Activated CD8-positive, alpha-beta memory T cell treated with anti-CD3 and anti-CD28 coated beads, Interleukin-2, amount 10 ng/mL, durations not matched to agents 7 days and 5 days (primary cell): ENCODE results near the gene EFHC2. TPM values are rescaled to one million over a fixed set of nuclear protein-coding genes. Genes with fewer than 3 reads are reported as not detected.

Source experiments
- ATAC-seq: fragments of 150-1000 bp; cut with Tn5 transposase; one replicate; pipeline ENCODE4 v1.10.0; 2021; ENCODE audit warnings: moderate library complexity
- CTCF ChIA-PET: fragments of 350-600 bp; sonication (Branson Sonifier 250); formaldehyde crosslinking; loops from one replicate; lab custom pipeline; 2021; ENCODE audit warnings: antibody characterized with exemption; lab: Charles Lee
- DNase-seq: peaks from one replicate; pipeline ENCODE4 v3.0.0-alpha.2; 2020
- H3K27ac Mint-ChIP-seq: one replicate; pipeline ENCODE4 v1.8.0; 2021; ENCODE audit warnings: mild to moderate bottlenecking, mixed read lengths
- H3K27me3 Mint-ChIP-seq: one replicate; pipeline ENCODE4 v1.8.0; 2021; ENCODE audit warnings: mixed read lengths
- H3K36me3 Mint-ChIP-seq: one replicate; pipeline ENCODE4 v1.8.0; 2021; ENCODE audit warnings: mild to moderate bottlenecking, mixed read lengths
- H3K4me1 Mint-ChIP-seq: one replicate; pipeline ENCODE4 v1.8.0; 2021; ENCODE audit warnings: mixed read lengths
- H3K4me3 Mint-ChIP-seq: one replicate; pipeline ENCODE4 v1.8.0; 2021; ENCODE audit warnings: mild to moderate bottlenecking, moderate library complexity, mixed read lengths
- H3K9me3 Mint-ChIP-seq: one replicate; pipeline ENCODE4 v1.8.0; 2022; ENCODE audit warnings: low read depth, mixed read lengths
- total RNA-seq, 2 experiments: library from RNA; stranded (reverse); gene quantifications; one replicate each; pipeline ENCODE4 v1.2.3, GENCODE V29; 2021

EFHC2 gene
- total RNA-seq, 2 experiments from 2014 or later: 0.12 TPM; not detected in 1

DNA sequence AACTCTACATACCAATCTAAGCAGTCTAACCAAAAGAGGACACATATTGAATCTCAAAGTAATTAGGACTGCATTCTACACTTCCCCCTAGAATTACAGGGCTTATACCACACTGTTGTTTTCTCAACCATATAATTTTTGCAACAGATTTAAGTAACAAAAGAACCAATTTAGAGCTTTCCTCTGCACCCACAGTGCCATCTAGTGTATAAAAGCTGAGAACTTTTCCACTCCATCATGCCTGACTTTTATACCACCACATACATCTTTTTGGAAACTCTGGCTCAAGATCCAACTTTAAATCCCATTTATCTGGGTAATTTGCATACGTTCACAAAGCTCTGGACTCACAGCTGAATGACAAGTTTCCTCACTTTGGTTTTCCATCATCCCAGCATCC is 99.5 kb downstream of the EFHC2 start:
- DNase-seq (no peak), ATAC-seq (no peak)
- CTCF ChIA-PET: interaction anchor here (1.1 to 3.9 kb wide), 6 partner anchors 9 to 430 kb away, joined by 3 to 20 read pairs (median 4); partner anchors contain the start of gene EFHC2
- no peak overlapping the region for H3K4me3 Mint-ChIP-seq
- peaks cover 4% of the 10 kb centered on the region for H3K4me1 Mint-ChIP-seq
- no peaks in the 10 kb centered on the region for H3K27me3 Mint-ChIP-seq
- no peaks in the 10 kb centered on the region for H3K36me3 Mint-ChIP-seq
- H3K9me3 Mint-ChIP-seq: no peaks in the 10 kb centered on the region
- H3K27ac Mint-ChIP-seq: no peak overlapping the region

DNA sequence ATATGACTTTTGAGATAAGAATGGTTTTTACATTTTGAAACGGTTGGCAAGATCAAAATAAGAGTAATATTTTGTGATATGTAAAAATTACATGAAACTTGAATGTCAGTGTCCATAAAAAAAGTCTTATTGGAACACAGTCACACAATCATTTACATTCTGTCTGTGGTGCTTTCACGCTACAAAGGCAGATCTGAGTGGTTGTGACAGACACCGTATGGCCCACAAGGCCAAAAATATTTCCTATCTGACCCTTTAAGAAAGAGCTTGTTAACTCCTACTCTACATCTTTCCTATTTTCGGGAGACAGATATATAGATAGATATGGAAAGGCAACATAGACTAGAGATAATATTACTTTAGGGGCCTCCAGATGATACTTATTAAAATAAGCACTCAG is 101.9 kb downstream of the EFHC2 start:
- ATAC-seq (no peak), DNase-seq (no peak)
- H3K27me3 Mint-ChIP-seq: no peaks in the 10 kb centered on the region
- no peaks in the 10 kb centered on the region for H3K9me3 Mint-ChIP-seq
- peaks cover 4% of the 10 kb centered on the region for H3K4me1 Mint-ChIP-seq
- no peak overlapping the region for H3K4me3 Mint-ChIP-seq
- CTCF ChIA-PET: interaction anchor here (3.9 kb wide), 1 partner anchor 283 kb away, joined by 20 read pairs; no protein-coding TSS in a partner anchor
- no peaks in the 10 kb centered on the region for H3K36me3 Mint-ChIP-seq
- H3K27ac Mint-ChIP-seq: no peak overlapping the region

DNA sequence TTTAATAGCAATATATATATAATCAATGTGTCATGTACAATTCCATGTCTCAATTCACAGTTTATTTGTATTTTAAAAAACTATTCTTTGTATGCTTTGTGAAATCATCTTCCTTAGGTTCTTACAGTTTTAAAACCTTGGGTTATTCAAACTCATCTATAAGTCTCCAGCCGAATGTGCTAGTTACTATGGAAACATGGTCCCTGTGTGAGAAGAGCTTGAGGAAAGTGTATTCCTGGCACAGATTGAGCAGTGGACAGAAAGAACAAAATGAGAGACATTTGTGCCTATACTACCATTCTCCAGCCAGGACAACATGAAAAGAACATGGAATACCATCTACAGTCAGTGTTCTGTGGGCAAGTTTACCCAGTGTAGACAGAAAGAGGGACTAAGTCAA is 103.4 kb downstream of the EFHC2 start:
- Mint-ChIP-seq H3K9me3 (no peaks in the 10 kb centered on the region), H3K27me3 (no peaks in the 10 kb centered on the region), H3K4me1 (no peaks in the 10 kb centered on the region), H3K4me3 (no peak overlapping the region), H3K27ac (no peak overlapping the region), H3K36me3 (no peaks in the 10 kb centered on the region)
- ATAC-seq: no peak
- no peak for DNase-seq
- CTCF ChIA-PET: no interaction called here

DNA sequence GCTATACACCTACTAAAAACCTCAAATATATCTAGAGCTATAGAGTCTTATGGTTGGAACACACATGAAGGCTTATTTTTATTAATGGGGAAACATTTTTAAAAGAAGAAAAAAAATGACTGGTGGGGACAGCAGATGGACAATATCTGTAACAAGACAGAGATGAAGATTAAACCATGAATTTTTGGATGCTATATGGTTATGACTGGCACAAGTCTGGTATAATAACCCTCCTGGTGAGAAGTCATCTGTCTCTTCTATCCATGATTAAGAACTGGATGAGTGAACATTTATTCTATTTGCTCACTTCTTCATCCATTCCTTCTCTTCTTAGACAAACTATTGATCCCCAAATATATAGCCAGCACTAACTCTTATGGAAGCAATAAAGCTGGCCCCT is 104.4 kb downstream of the EFHC2 start:
- H3K9me3 Mint-ChIP-seq: no peaks in the 10 kb centered on the region
- CTCF ChIA-PET: no interaction called here
- H3K36me3 Mint-ChIP-seq: no peaks in the 10 kb centered on the region
- H3K4me3 Mint-ChIP-seq: no peak overlapping the region
- DNase-seq (no peak), ATAC-seq (no peak)
- no peaks in the 10 kb centered on the region for H3K27me3 Mint-ChIP-seq
- H3K27ac Mint-ChIP-seq: no peak overlapping the region
- no peaks in the 10 kb centered on the region for H3K4me1 Mint-ChIP-seq

DNA sequence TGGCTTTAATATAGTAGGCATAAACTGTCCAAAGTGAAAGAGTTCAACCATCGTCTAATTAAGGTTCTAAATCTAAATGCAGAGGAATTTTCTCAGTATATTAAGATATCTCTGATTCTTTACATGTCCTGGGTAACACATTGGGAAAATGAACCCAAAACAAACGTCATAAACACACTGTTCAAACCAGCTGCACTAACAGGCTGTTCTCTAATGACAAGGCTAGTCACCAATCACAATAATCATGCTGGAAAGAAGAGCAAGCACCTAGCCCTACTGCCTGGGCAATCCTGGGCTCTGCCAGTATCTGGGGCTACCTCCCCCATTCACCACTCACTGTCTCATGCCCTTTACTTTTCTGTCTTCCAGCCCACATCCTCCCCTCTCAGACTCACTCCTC is 107.9 kb downstream of the EFHC2 start:
- no peaks in the 10 kb centered on the region for H3K4me1 Mint-ChIP-seq
- CTCF ChIA-PET: no interaction called here
- H3K36me3 Mint-ChIP-seq: no peaks in the 10 kb centered on the region
- H3K9me3 Mint-ChIP-seq: no peaks in the 10 kb centered on the region
- ATAC-seq: no peak
- H3K4me3 Mint-ChIP-seq: no peak overlapping the region
- H3K27me3 Mint-ChIP-seq: no peaks in the 10 kb centered on the region
- no peak for DNase-seq
- no peak overlapping the region for H3K27ac Mint-ChIP-seq

DNA sequence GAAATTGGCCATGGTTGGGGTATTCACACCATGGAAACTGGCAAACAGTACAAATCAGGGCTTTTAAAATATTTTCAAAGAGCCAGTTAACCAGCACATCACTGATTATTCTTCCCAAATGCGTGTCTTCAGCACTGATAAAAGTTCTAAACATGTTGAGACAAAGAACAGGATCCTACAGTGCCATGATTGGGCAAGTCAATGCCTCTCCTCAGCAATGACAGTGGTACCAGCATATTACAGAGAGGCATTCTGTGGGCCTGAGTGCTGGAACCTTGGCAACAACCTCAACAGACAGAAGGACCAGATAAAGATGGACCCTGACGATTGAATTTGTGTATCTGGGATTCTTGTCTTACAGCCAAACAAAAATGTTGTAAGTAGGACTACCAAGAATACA is 108.9 kb downstream of the EFHC2 start:
- CTCF ChIA-PET: no interaction called here
- no peaks in the 10 kb centered on the region for H3K27me3 Mint-ChIP-seq
- ATAC-seq: no peak
- H3K4me1 Mint-ChIP-seq: no peaks in the 10 kb centered on the region
- H3K4me3 Mint-ChIP-seq: no peak overlapping the region
- no peak overlapping the region for H3K27ac Mint-ChIP-seq
- H3K9me3 Mint-ChIP-seq: no peaks in the 10 kb centered on the region
- DNase-seq: no peak
- no peaks in the 10 kb centered on the region for H3K36me3 Mint-ChIP-seq

DNA sequence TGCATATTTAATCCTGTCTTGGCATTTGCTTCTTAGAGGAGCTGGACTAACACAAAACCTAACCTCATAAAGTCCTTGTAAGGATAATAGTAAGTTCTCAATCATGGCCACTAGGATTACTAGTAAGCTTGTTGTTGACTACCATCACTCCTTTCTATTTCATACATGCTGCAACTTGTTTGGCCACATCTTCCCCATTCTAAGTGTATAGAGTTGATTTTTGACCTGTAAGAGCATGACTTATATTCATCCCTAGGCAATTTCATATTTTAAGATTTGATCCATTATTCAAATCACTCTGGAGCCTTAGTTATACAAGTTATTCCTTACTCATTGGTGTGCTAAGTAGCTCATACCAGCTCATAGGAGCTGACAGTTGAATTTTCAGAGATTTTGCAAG is 109.4 kb downstream of the EFHC2 start:
- H3K27ac Mint-ChIP-seq: no peak overlapping the region
- CTCF ChIA-PET: no interaction called here

DNA sequence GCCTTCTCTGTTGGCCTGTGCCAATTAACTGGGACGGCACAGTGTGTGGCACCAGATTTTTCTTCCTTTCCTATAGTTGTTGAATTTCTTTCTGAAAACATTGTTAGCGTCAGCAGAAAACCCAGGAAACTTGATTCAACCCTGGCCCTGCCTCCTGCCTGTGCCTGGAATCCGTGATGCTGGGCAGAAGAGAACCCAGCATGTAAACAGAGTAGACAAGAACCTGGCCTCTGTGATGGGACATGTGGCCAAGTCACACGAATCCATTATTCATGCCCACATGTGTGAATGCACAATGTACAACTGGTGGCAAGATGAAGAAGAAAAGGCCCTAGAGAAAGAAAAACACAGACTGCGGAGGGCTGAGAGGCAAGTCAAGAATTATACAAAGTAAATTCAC is 111.4 kb downstream of the EFHC2 start:
- DNase-seq (no peak), ATAC-seq (no peak)
- no peaks in the 10 kb centered on the region for H3K9me3 Mint-ChIP-seq
- no peaks in the 10 kb centered on the region for H3K27me3 Mint-ChIP-seq
- H3K4me1 Mint-ChIP-seq: no peaks in the 10 kb centered on the region
- CTCF ChIA-PET: no interaction called here
- H3K4me3 Mint-ChIP-seq: no peak overlapping the region
- no peaks in the 10 kb centered on the region for H3K36me3 Mint-ChIP-seq
- no peak overlapping the region for H3K27ac Mint-ChIP-seq

More for the DNA sequence above, 109.4 kb downstream of the EFHC2 start:
- Mint-ChIP-seq H3K9me3 (no peaks in the 10 kb centered on the region), H3K4me3 (no peak overlapping the region), H3K36me3 (no peaks in the 10 kb centered on the region), H3K4me1 (no peaks in the 10 kb centered on the region), H3K27me3 (no peaks in the 10 kb centered on the region)
- ATAC-seq (no peak), DNase-seq (no peak)

DNA sequence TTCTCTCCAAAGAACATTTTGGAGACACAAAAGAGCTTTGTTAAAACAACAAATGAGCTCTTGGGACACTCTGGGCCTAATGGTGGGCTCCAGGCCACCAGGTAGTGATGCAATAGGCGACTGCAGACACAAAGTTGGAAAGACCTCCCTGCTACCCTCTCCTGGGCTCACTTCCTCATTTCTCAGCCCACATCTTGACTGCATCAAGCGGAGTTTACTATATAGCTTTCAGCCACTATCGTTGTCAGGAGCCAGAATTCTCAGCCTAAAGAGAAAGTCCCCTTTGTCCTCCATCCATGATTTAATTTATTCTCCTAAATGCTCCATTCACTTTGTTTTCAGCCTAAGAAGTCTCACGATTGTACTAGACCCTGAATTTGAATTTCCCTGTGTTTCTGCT is 114.9 kb downstream of the EFHC2 start:
- CTCF ChIA-PET: no interaction called here
- Mint-ChIP-seq H3K27ac (no peak overlapping the region), H3K36me3 (no peaks in the 10 kb centered on the region), H3K4me1 (no peaks in the 10 kb centered on the region), H3K4me3 (no peak overlapping the region), H3K9me3 (no peaks in the 10 kb centered on the region), H3K27me3 (no peaks in the 10 kb centered on the region)
- DNase-seq (no peak), ATAC-seq (no peak)

DNA sequence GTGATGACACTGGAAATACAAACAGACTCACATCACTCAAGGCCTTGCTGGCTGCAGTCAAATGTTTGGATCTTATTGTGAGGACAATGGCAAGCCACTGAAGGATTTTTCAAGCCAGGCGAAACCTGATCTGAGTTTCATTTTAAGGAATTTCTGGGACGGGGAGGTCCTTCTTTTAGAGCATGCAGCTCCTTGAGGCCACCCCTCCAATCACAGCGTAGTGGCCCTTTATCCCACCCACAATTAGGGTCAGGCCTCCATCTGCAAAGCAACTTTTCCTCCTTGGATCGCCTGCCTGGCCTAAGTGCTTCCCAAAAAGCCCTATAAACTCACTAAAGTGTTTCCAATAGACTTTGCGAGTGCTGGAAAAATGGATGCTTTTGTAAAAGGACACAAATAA is 115.5 kb downstream of the EFHC2 start:
- CTCF ChIA-PET: no interaction called here
- DNase-seq: no peak
- no peak overlapping the region for H3K27ac Mint-ChIP-seq
- H3K9me3 Mint-ChIP-seq: no peaks in the 10 kb centered on the region
- H3K36me3 Mint-ChIP-seq: no peaks in the 10 kb centered on the region
- no peaks in the 10 kb centered on the region for H3K27me3 Mint-ChIP-seq
- H3K4me3 Mint-ChIP-seq: no peak overlapping the region
- no peaks in the 10 kb centered on the region for H3K4me1 Mint-ChIP-seq
- no peak for ATAC-seq

DNA sequence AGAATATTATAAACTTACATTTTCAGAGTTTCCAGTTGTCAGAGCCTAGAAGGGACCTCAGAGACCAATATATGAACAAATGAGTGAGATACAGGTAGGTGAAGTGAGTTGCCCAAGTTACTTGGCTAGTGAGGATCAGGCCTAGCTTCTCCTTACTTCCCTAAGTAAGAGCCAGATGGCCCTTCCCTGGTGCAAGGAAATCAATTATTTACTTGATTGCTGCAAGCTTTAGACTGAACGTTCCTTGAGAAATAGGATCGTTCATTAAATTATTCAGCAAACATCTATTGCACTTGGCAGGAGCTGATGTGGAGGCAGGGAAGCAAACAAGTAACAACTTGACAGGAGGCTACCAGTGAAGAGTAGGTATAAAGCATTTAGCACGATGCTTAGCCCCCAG is 117.8 kb downstream of the EFHC2 start:
- Mint-ChIP-seq H3K27me3 (no peaks in the 10 kb centered on the region), H3K4me3 (no peak overlapping the region), H3K36me3 (no peaks in the 10 kb centered on the region), H3K27ac (no peak overlapping the region), H3K9me3 (no peaks in the 10 kb centered on the region), H3K4me1 (no peaks in the 10 kb centered on the region)
- ATAC-seq (no peak), DNase-seq (no peak)
- CTCF ChIA-PET: no interaction called here

DNA sequence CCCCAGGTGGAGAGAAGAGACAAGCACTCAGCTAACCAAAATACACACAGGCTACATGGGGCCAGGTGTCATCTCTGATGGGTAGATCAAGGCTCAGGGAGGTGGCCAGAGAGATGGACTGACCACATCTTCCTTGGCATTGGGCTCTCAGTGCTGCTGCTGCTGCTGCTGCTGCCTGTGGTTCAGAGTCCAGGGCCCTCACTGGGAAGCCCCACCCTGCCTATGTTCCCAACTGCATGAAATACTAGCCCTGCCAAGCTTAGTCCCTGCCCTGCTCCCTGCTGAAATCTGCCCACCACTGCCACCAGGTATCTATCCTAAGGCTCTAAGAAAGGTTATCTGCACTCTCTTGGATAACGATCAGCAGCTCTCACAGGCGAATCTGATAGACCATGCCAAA is 118.7 kb downstream of the EFHC2 start:
- Mint-ChIP-seq H3K27ac (no peak overlapping the region), H3K9me3 (no peaks in the 10 kb centered on the region), H3K36me3 (no peaks in the 10 kb centered on the region), H3K4me3 (no peak overlapping the region), H3K4me1 (no peaks in the 10 kb centered on the region), H3K27me3 (no peaks in the 10 kb centered on the region)
- DNase-seq: no peak
- CTCF ChIA-PET: no interaction called here
- ATAC-seq: no peak

DNA sequence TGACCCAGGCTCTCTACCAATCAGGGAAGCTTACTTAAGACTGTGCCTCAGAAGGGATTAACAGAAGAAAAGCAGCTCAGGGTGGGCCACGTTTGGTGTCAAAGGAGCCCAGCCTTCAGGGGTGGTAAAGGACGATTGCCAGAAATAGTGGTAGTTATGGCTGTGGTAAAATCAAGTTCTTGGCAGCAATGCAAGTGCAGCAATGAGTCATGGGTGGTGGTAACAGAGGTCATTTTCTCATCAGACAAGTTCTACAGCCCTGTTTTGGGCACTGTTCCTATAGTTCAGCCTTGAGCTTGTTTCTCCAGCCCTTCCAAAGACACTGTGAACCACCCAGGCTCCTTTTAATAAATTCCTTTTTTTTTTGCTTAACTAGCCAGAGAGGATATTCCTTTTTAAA is 120.3 kb downstream of the EFHC2 start:
- CTCF ChIA-PET: interaction anchor here (1.0 kb wide), 1 partner anchor 265 kb away, joined by 3 read pairs; no protein-coding TSS in a partner anchor
- no peak overlapping the region for H3K27ac Mint-ChIP-seq
- DNase-seq (no peak), ATAC-seq (no peak)
- H3K9me3 Mint-ChIP-seq: no peaks in the 10 kb centered on the region
- no peaks in the 10 kb centered on the region for H3K4me1 Mint-ChIP-seq
- no peaks in the 10 kb centered on the region for H3K27me3 Mint-ChIP-seq
- no peak overlapping the region for H3K4me3 Mint-ChIP-seq
- no peaks in the 10 kb centered on the region for H3K36me3 Mint-ChIP-seq

DNA sequence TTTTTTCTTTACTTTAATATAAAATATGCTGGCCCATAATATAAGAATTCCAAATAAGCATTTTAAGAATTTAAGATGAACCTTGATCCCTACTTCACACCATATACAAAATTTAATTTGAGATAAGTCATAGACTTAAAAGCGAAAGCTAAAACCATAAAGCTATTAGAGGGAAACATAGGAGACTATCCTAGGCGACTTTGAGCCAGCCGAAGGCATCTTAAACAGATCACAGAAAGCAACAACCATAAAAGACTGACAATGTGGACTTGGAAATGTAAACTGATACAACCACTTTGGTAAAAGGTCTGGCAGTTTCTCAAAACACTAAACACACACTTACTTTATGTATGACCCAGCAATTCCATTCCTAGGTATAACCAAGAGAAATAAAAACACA is 125.0 kb downstream of the EFHC2 start:
- no peak overlapping the region for H3K4me3 Mint-ChIP-seq
- no peak for ATAC-seq
- CTCF ChIA-PET: no interaction called here

DNA sequence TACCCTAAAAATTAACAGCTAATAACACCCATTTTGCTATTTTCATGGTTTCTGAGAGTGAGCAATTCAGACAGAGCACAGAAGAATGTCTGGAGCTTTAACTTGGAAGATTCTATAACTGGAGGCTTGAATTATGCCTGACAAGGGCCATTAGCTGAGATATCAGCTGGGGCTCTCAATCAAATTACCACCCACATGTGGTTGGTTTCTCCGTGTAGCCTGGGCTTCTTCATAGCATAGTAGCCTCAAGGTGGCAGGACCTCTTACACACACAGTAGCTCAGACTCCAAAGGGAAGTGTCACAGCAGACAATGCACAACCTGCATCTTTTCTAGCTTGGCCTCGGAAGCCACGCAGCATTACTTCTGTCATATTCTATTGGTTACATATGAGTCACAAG is 127.3 kb downstream of the EFHC2 start:
- no peaks in the 10 kb centered on the region for H3K9me3 Mint-ChIP-seq
- H3K36me3 Mint-ChIP-seq: no peaks in the 10 kb centered on the region
- no peak overlapping the region for H3K4me3 Mint-ChIP-seq
- CTCF ChIA-PET: no interaction called here
- DNase-seq: no peak
- ATAC-seq: no peak
- no peaks in the 10 kb centered on the region for H3K4me1 Mint-ChIP-seq
- no peak overlapping the region for H3K27ac Mint-ChIP-seq
- no peaks in the 10 kb centered on the region for H3K27me3 Mint-ChIP-seq

More for the DNA sequence above, 125.0 kb downstream of the EFHC2 start:
- Mint-ChIP-seq H3K27me3 (no peaks in the 10 kb centered on the region), H3K9me3 (no peaks in the 10 kb centered on the region), H3K27ac (no peak overlapping the region), H3K36me3 (no peaks in the 10 kb centered on the region), H3K4me1 (no peaks in the 10 kb centered on the region)
- no peak for DNase-seq
